Lower leg skin (tissue), 3 donors: ENCODE results near the gene CXADR.

Experiments used
- POLR2A ChIP-seq, 2 donors: fragments of 450-650 bp; IDR thresholded peaks; one replicate each; pipeline ENCODE4 v1.6.1; 2016 to 2017; ENCODE audit warnings: antibody characterized with exemption in 2 of 2, mild to moderate bottlenecking in 1 of 2, moderate library complexity in 1 of 2
- TF ChIP-seq, protein P1 (sequence below), 3 donors: fragments of 450-650 bp; IDR thresholded peaks; one replicate each; pipeline ENCODE4 v1.5.1; 2016; ENCODE audit warnings: antibody characterized with exemption in 3 of 3, mild to moderate bottlenecking in 3 of 3, moderate library complexity in 2 of 3

DNA sequence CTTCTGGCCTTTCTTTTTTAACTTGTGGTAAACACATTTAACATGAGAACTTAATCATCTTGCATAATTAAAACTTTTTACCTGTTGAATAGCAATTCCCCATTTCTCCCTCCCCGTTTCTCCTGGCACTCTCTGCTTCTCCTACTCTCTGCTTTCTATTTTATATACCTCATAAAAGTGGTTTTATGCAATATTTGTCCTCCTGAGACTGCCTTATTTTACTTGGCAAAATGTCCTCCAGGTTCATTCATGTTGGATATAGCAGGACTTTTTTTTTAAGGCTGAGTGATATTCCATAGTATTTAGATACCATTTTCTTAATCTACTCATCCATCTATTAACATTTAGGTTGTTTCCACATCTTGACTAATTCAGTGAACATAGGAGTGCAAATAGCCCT lies 64.9 kb downstream of the CXADR start:
- TF ChIP-seq, protein P1, sequence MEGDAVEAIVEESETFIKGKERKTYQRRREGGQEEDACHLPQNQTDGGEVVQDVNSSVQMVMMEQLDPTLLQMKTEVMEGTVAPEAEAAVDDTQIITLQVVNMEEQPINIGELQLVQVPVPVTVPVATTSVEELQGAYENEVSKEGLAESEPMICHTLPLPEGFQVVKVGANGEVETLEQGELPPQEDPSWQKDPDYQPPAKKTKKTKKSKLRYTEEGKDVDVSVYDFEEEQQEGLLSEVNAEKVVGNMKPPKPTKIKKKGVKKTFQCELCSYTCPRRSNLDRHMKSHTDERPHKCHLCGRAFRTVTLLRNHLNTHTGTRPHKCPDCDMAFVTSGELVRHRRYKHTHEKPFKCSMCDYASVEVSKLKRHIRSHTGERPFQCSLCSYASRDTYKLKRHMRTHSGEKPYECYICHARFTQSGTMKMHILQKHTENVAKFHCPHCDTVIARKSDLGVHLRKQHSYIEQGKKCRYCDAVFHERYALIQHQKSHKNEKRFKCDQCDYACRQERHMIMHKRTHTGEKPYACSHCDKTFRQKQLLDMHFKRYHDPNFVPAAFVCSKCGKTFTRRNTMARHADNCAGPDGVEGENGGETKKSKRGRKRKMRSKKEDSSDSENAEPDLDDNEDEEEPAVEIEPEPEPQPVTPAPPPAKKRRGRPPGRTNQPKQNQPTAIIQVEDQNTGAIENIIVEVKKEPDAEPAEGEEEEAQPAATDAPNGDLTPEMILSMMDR (IDR thresholded peaks at IDR 0.05) = no peak
- TF ChIP-seq POLR2A (IDR thresholded peaks at IDR 0.05) = no peak
